Daoy (cell line): ENCODE results near the gene DEPDC1. TPM values are rescaled to one million over a fixed set of nuclear protein-coding genes. Genes with fewer than 3 reads are reported as not detected.

Experiments used
- total RNA-seq: library from RNA; depleted of rRNA; stranded (reverse); fragments of >200 nt; shearing (Covaris generic); gene quantifications from 2 replicates; pipeline ENCODE4 v1.2.3, GENCODE V29; 2014; rRNA removed

DEPDC1 gene
- total RNA-seq, 1 experiment from 2014 or later: 68.4 TPM

Other genes with a start within 250 kb of the DEPDC1 start
- under 0.01 TPM in 1 of 2 replicates, not detected in the other for gene RPE65, start 47.1 kb downstream of the DEPDC1 start, total RNA-seq